HG02763 (cell line): ENCODE data around the gene GPR55.
"Not testable (repeated sequence)": the region's sequence is repeated elsewhere in the genome, so short reads cannot be mapped to it uniquely, and the experiment has no call there.

ENCODE experiments used
- ATAC-seq: cut with Tn5 transposase; IDR thresholded peaks from one replicate; pipeline ENCODE4 v1.9.1; 2021; ENCODE audit warnings: mild to moderate bottlenecking, moderate library complexity; ENCODE audit not compliant: unreplicated experiment

Gene GPR55

GRCh38 chr2:230936243-230936642 is 11.2 kb upstream of the GPR55 start:
- ATAC-seq = not testable (repeated sequence)

- ATAC-seq = no peak
Observed at GRCh38 chr2:230935130-230935430, 10.0 kb upstream of the GPR55 start.

GRCh38 chr2:230934231-230935129 is 9.4 kb upstream of the GPR55 start:
- no peak for ATAC-seq

- no peak for ATAC-seq
Observed at GRCh38 chr2:230933521-230934180, 8.6 kb upstream of the GPR55 start.

GRCh38 chr2:230932556-230933511 is 7.8 kb upstream of the GPR55 start:
- ATAC-seq = no peak

GRCh38 chr2:230931556-230932231 is 6.7 kb upstream of the GPR55 start:
- ATAC-seq = no peak

GRCh38 chr2:230930928-230931555 is 6.0 kb upstream of the GPR55 start:
- no peak for ATAC-seq

GRCh38 chr2:230930149-230930780 is 5.2 kb upstream of the GPR55 start:
- no peak for ATAC-seq

GRCh38 chr2:230929381-230930148 is 4.5 kb upstream of the GPR55 start:
- no peak for ATAC-seq

- ATAC-seq = no peak
Observed at GRCh38 chr2:230928701-230929380, 3.8 kb upstream of the GPR55 start.

GRCh38 chr2:230927711-230928341 is 2.8 kb upstream of the GPR55 start:
- no peak for ATAC-seq

- ATAC-seq = peak; percentile 31
Observed at GRCh38 chr2:230925879-230926765, 1.1 kb upstream of the GPR55 start.

- peak; percentile 11 for ATAC-seq
Observed at GRCh38 chr2:230925443-230925878, 419 bp upstream of the GPR55 start.

GRCh38 chr2:230924092-230924469 is 961 bp downstream of the GPR55 start:
- no peak for ATAC-seq

GRCh38 chr2:230922951-230923717 is 1.9 kb downstream of the GPR55 start:
- ATAC-seq = no peak
